ELF-1 (cell line): ENCODE measurements around the gene MACROD1.
"Not testable (repeated sequence)": the region's sequence is repeated elsewhere in the genome, so short reads cannot be mapped to it uniquely, and the experiment has no call there.

Source experiments
- DNase-seq: peaks from one replicate; pipeline ENCODE4 v3.0.0-alpha.2; 2016; ENCODE audit warnings: low read depth, low spot score

The MACROD1 gene

DNA sequence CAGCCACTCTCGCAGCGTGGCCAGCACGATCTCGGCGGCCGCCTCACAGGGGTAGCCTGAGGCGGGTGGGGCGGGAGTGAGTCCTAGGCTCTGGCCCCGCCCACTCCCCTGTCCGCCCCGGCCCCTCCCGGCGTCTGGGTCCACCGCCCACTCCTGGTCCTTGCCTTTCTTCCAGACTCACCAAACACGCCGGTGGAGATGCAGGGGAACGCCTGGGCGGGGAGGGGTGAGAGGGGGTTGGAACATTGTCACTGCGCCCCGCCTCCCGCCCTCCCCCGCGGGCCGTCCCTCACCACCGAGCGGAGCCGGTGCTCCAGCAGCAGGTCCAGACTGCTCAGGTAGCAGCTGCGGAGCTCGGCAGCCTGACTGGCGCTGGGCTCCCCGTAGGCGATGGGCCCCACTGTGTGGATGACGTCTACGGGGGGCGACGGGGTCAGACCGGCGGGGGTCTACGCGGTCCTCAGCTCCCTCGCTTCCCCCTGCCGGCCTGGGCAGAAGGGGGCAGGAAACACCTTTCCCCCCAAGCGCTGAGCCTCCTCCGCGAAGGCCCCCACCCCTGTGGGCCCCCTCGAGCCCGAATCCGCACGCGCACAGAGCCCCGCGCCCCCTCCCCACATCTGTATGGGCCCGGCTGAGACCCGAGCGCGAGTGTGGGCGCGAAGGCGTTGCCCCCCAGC lies 166.4 kb downstream of the MACROD1 start:
- peak; percentile 86 for DNase-seq

DNA sequence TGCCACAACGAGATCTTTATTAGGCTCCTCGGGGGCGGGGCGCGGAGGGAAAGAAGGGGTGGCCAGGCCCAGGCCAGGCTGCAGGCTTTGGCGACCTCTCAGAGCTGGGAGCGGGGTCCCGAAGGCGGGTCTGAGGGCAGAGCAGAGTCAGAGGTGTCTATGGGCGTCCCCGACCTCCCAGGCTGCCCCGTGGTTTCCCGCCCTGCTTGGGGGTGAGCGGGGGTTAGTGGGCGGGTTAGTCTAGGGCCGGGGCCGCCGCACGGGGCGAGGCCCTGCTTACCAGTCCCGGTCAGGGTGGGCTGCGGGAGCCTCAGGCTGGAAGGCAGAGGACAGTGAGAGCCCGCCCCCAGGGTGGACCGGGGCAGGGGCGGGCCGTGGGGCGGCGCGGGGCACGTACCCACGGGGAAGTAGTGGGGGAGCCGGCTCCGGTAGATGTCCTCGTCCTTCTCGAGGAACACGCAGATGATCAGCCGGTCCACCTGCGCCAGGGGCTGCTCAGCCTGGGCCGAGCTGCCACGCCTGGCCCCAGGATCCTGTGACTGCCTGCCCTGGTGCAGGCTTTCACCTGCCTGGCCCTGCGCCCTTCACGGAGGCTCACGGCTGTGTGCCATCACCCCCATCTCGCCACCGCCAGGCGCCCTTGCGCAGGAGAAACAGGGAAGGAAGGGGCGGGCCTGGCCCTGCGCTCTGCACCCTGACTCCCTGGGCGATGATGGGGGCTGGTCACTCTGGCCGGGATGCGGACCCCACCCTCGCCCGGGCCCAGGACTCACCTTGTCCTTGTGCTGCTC lies 167.2 kb downstream of the MACROD1 start:
- DNase-seq: no peak

DNA sequence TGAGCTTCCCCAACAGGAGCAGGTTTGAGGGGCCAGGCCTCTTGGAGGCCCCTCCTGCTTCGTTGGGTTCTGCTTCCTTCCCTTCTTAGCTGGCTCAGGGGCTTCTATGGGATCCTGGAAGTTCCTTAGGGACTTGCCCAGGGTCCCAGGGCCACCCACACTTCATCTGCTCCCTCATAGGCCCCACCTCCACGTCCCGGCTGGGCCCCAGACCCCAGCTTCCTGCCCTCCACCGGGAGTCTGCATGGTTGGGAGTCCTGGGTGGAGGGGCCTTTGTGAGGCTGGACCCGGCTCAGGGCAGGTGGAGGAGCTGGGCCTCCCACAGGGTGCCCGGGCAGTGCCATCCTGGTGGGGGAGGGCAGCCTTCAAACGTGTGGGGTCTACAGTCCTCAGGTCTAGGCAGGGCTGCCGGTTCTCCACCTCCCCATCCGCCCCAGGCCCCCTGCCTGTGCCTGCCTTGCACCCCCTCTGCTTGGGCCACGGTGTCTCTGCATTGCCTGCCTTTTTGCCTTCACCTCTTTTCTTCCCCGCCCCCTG lies 168.0 kb downstream of the MACROD1 start:
- no peak for DNase-seq

DNA sequence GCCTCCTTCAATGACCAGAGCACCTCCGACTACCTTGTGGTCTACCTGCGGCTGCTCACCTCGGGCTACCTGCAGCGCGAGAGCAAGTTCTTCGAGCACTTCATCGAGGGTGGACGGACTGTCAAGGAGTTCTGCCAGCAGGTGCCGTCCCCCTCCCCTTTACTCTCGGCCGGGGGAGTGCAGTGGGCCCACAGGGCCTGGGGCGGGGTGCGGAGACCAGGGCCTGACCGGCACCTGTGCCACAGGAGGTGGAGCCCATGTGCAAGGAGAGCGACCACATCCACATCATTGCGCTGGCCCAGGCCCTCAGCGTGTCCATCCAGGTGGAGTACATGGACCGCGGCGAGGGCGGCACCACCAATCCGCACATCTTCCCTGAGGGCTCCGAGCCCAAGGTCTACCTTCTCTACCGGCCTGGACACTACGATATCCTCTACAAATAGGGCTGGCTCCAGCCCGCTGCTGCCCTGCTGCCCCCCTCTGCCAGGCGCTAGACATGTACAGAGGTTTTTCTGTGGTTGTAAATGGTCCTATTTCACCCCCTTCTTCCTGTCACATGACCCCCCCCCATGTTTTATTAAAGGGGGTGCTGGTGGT lies 168.7 kb downstream of the MACROD1 start:
- no peak for DNase-seq

DNA sequence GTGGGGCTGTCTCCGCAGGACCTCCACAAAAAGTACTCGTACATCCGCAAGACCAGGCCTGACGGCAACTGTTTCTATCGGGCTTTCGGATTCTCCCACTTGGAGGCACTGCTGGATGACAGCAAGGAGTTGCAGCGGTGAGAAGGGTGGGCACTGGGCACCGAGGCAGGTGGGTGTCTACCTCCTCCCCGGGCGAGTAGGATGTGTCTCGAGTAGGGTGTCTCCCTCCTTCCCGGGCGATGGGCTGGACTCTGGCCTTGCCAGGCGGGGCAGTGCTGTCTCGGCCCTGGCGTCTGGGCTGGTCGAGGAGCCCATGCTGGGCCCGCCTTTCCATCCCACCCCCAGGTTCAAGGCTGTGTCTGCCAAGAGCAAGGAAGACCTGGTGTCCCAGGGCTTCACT lies 169.4 kb downstream of the MACROD1 start:
- DNase-seq: no peak

DNA sequence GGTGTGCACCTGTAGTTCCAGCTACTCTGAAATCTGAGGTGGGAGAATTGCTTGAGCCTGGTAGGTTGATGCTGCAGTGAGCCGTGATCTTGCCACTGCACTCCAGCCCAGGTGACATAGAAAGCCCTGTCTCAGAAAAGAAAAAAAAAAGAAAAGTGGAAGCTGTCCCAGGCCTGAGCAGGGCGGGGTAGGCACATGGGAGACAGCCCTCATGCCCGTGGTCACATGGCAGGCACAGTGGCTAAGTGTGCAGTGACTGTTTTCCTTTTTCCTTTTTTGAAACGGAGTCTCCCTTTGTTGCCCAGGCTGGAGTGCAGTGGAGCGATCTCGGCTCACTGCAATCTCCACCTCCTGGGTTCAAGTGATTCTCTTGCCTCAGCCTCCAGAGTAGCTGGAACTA lies 171.9 kb downstream of the MACROD1 start:
- DNase-seq: no peak

DNA sequence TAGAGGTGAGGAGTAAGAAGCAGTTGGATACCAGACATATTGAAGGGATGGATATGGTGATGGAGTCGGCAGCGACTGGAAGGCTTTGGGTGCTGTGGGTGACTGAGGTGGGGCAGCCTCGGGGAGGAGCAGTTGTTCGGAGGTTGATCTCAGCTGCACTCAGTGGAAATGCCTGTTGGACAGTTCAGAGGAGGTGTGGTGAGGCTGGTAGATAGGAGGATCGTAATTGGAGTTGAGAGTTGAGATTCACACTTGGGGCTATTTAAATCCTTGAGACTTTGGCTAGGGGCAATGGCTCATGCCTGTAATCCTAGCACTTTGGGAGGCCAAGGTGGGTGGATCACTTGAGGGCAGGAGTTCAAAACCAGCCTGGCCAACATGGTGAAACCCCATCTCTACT lies 172.8 kb downstream of the MACROD1 start:
- no peak for DNase-seq

DNA sequence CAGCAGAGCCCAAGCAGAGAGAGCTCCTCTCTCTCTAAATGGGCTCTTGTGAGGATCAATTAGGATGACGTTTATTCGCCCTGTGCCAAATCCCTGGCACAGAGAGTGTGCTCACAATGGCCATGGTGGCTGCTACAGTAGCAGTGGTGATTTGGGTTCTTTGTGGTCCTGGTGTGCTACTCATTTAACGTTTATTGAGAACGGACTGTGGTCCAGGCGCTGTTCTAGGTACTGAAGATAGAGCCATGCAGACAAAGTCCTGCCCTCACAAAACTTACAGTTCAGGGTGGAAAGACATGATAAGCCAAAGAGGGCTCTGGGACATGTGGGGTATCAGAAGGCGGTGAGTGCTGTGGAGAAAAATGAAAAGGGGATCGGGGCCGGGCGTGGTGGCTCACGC lies 174.4 kb downstream of the MACROD1 start:
- no peak for DNase-seq

DNA sequence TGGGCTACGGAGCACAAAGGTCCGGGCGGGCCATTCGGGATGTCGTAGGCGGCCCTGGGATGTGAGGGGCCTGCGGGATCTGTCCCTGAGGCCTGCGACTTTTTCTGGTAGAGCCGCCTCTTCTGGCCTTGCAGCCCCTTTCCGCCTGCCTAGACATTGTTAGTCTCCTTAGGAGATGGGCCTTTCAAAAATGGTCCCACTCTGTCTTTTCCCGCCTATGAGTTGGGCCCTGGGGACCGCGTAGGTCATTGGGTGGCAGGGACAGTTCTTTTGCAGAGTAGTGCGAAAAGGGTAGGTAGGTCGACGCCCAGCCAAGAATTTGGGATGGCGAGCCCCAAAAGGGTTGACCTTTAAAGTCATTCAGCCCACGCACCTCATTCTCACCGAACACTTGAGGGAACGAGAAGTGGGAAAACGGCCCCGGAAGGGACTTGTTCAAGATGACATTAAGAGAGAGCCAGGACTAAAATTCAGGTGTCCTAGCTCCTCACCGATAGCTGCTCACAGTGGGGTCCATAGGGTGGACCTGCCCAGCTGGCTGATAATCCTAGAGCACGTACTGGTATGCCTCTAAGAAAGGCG lies 178.9 kb downstream of the MACROD1 start:
- no peak for DNase-seq

DNA sequence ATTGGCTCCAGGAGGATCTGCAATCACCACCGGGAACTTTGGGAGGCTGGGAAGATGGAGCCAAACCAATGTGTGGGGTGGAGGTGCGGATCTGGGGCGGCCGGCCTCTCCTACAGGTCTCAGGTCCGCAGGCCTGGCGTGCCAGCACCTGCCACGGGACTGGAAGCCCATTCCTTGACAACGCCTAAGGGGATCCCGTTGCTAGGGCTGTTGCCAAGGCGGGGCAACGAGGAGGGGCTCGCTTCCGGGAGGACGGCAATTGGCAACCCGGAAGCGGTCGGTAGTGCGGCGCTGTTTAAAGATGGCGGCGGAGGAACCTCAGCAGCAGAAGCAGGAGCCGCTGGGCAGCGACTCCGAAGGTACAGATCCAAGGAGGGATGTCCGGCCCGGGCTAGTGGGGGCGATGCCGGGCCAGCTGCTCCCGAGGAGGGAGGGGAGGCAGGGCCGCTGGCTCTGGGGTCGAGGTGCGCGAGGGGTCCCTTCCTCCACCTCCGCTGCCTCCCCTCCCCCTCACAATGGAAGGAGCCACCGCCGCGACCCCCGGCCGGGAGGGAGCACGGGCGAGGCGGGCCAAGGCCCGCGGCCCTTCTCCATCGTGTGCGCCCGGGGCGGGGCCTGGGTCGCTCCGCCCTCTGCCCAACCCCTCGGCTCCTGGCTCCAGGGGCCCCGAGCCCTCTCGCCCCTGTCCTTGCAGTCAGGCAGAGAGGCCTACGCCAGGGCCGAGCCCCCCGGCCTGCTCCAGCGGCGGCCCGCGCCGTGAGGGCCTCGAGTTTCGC lies 179.6 kb downstream of the MACROD1 start, which contains the start of gene OTUB1:
OTUB1 (plus strand) TSS at position 283 of the 776 bp plus-strand sequence; CDS start at position 302, 19 bp downstream.
- DNase-seq: peak; percentile 99

DNA sequence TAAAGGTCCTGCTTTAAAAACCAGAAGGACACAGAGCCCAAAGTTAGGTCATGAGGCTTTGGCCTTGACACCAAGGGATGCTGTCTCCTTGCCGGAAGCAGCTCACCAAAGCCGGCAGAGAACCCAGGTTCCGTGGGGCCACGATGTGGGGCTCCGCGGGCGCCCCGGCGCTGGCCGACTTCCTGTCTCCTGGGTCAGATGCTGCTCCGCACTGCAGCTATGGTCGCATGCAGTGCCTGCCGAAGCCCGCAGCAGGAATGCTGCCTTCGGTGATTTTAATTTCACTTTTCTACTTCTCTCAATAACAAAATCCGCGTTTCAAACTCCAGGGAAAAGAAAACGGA lies 180.1 kb downstream of the MACROD1 start:
- DNase-seq: no peak

DNA sequence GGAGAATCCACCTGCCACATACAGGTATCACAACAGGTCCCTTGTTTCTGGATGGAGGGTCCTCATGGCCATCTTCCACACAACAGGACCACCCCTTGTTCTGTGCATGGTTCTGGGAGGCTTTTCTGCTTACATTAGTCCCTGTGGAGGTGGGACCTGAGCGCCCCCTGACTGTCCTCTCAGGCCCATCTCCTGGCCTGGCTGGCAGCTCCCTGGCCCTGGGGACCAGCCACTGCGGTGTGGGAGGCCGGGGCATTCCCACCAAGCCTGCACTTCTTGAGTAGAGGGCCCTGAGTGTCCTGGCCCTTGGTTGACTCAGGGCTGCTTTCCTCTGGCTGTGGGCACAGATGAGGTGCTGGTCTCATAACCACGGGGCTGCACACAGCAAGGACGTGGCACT lies 186.5 kb downstream of the MACROD1 start:
- no peak for DNase-seq

DNA sequence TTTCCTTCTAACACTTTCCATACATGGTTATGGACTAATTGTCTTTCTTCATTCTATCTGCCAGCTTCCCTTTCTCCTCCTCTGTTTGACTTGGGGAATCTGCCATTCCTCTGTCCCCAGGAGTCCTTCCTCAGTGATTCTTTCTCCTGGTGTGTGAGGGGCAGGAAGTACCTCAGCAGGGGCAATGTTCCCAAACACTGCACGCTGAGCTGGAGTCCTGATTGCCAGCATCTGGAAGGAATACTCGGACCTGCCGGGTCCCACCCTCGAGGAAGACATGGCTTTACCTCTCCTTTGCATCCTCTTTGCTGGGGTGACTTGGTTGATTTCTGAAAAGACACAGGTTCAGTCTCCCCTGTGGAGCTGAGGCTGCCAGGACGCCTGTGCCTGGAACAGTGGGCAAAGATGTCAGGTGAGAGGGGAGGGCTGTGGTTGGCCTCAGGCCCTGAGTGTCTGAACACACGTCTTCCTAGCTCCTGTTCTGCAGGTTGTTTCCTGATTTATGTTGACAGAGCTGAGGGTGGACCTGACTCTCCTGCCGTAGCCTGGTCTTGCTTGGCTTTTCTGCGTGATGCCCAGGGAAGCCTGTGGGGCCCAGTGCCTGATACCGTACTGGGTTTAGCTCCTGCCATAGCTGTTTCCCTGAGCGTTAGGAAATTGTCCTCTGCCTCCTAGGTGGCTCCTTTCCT lies 187.2 kb downstream of the MACROD1 start:
- peak; percentile 37 for DNase-seq

DNA sequence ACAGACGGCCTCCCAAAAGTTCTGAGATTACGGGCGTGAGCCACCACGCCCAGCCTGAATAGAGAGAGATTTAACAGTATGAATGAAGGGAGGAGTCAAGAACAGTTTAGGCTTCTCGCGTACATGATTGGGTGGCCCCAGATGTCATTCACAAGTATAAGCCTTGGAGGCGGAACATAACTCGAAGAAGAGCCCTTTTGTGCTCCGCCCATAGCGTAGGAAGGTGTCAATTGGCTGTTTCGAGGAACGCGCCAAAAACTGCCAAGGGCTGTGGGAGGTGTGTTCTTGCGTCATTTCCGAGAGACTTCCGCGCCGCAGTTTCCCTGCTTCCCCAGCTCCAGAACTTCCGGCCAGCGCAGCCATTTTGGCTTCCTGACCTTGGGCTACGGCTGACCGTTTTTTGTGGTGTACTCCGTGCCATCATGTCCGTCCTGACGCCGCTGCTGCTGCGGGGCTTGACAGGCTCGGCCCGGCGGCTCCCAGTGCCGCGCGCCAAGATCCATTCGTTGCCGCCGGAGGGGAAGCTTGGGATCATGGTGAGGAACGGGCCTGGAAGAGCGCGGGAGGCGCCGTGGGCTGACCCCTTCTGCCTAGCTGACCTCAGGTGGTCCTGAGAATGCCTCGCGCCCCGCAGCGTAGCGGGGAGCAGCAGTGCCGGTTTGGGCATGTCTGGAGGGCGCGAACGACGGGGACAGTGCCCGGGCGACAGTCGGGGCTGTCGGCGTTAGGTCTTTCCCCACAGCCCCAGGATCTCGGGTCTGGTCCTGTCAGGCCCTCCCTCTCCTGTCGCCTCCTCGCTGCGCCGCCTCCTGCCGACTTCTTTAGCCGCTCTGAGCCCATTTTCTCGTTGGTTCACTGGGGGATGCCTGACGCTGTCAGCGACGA lies 191.4 kb downstream of the MACROD1 start, which contains the start of gene COX8A:
COX8A (plus strand) TSS at position 362 of the 885 bp plus-strand sequence; CDS start at position 423, 61 bp downstream.
- peak; percentile 100 for DNase-seq

DNA sequence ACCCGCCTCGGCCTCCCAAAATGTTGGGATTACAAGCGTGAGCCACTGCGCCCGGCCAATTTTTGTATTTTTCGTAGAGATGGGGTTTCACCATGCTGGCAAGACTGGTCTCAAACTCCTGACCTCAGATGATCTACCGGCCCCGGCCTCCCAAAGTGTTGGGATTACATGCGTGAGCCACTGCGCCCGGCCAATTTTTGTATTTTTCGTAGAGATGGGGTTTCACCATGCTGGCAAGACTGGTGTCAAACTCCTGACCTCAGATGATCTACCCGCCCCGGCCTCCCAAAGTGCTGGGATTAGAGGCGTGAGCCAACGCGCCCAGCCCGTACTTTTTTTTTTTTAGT lies 192.0 kb downstream of the MACROD1 start:
- DNase-seq: not testable (repeated sequence)

DNA sequence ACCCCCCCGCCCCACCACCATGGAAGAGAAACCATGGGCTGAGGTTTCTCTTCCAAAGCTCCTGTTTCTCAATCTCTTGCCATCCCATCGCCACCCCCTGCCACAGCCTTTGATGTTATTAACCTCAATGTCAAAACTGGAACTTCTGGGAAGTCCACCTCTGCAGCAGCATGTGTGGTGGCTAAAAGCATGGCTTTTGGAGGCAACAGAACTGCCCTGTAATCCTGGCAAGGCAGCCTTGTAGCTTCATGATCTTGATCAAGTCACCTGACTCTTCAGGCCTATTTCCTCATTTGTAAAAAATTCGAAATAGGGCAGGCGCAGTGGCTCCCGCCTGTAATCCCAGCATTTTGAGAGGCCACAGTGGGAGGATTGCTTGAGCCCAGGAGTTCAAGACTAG lies 195.0 kb downstream of the MACROD1 start:
- DNase-seq: no peak

DNA sequence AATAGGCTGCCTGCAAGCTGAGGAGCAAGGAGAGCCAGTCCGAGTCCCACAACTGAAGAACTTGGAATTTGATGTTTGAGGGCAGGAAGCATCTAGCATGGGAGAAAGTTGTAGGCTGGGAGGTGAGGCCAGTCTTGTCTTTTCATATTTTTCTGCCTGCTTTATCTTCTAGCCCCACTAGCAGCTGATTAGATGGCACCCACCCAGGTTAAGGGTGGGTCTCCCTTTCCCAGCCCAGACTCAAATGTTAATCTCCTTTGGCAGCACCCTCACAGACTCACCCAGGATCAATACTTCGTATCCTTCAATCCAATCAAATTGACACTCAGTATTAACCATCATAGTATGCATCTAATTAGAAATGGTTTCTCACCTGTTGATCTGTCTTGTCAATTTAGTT lies 196.5 kb downstream of the MACROD1 start:
- DNase-seq: no peak

DNA sequence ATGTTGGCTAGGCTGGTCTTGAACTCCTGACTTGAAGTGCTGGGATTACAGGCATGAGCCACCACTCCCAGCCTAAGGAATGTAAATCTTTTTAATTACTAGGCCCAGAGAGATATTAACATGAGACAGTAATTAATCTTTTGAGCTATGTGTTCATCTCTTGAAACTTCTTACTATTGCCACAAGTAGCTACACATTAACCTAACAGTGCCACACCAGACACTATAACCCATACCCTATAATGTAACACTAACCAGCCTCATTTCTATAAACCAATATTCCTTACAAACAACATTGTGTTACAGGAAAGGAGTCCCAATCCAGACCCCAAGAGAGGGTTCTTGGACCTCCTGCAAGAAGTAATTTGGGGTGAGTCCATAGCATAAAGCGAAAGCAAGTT lies 199.5 kb downstream of the MACROD1 start:
- no peak for DNase-seq

DNA sequence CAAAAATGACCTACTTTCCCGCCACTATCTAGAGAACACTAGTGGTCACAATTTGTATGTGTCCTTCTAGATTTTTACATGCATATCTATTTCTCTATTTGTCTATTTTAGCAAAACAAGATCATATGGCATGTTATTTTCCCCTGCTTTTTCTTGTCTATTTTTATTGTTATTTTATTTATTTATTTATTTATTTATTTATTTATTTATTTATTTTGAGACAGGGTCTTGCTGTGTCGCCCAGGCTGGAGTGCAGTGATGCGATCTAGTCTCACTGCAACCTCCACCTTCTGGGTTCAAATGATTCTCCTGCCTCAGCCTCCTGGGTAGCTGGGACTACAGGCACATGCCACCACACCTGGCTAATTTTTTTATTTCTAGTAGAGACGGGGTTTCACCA lies 202.0 kb downstream of the MACROD1 start:
- not testable (repeated sequence) for DNase-seq
